ENCODE results near the gene OCRL. TPM values are rescaled to one million over a fixed set of nuclear protein-coding genes. Genes with fewer than 3 reads are reported as not detected.

Gene OCRL
- total and polyA plus RNA-seq, 2 donors from 2014 or later = 9.4 to 20.0 TPM

GRCh38 chrX:129576539-129576938, 36.5 kb downstream of the OCRL start:
- H3K4me3 ChIP-seq (ENCODE audit: low read length in 3 of 3) = no peak overlapping the region
- intact Hi-C loops (cut with DNase I) = no loop called here
- H3K36me3 ChIP-seq (ENCODE audit: control insufficient read depth in 2 of 3, insufficient read depth in 3 of 3, low read length in 3 of 3) = peaks cover 4 to 15% (median 8%) of the 10 kb centered on the region in 3 donors
- TF ChIP-seq CTCF (IDR thresholded peaks at IDR 0.05; ENCODE audit: borderline replicate concordance, extremely low read depth, insufficient read depth) = no peak
- H3K27ac ChIP-seq (ENCODE audit: low read depth in 2 of 2, low read length in 2 of 2) = no peak overlapping the region
- no peaks in the 10 kb centered on the region for H3K4me1 ChIP-seq (ENCODE audit: control insufficient read depth in 2 of 3, insufficient read depth in 2 of 3, low read depth in 1 of 3, low read length in 3 of 3)
- H3K9ac ChIP-seq (ENCODE audit: low read length in 3 of 3) = no peak overlapping the region
- no peaks in the 10 kb centered on the region for H3K27me3 ChIP-seq (ENCODE audit: control insufficient read depth, insufficient read depth, low read length)
- FAIRE-seq = no peak
- no peak for DNase-seq
- no peaks in the 10 kb centered on the region for H3K9me3 ChIP-seq (ENCODE audit: control insufficient read depth in 2 of 3, insufficient read depth in 1 of 3, low read length in 3 of 3)

GRCh38 chrX:129577473-129577872, 37.4 kb downstream of the OCRL start:
- intact Hi-C loops (cut with DNase I) = no loop called here
- Histone ChIP-seq H3K4me3 (ENCODE audit: low read length in 3 of 3) (no peak overlapping the region), H3K36me3 (ENCODE audit: control insufficient read depth in 2 of 3, insufficient read depth in 3 of 3, low read length in 3 of 3) (peaks cover 4 to 15% (median 8%) of the 10 kb centered on the region in 3 donors), H3K27ac (ENCODE audit: low read depth in 2 of 2, low read length in 2 of 2) (no peak overlapping the region), H3K9me3 (ENCODE audit: control insufficient read depth in 2 of 3, insufficient read depth in 1 of 3, low read length in 3 of 3) (no peaks in the 10 kb centered on the region), H3K4me1 (ENCODE audit: control insufficient read depth in 2 of 3, insufficient read depth in 2 of 3, low read depth in 1 of 3, low read length in 3 of 3) (no peaks in the 10 kb centered on the region), H3K27me3 (ENCODE audit: control insufficient read depth, insufficient read depth, low read length) (no peaks in the 10 kb centered on the region), H3K9ac (ENCODE audit: low read length in 3 of 3) (no peak overlapping the region)
- TF ChIP-seq CTCF (IDR thresholded peaks at IDR 0.05; ENCODE audit: borderline replicate concordance, extremely low read depth, insufficient read depth) = no peak
- no peak for DNase-seq
- FAIRE-seq = no peak

GRCh38 chrX:129577877-129578276, 37.8 kb downstream of the OCRL start:
- no peak overlapping the region for H3K27ac ChIP-seq (ENCODE audit: low read depth in 2 of 2, low read length in 2 of 2)
- no peak overlapping the region for H3K4me3 ChIP-seq (ENCODE audit: low read length in 3 of 3)
- H3K9ac ChIP-seq (ENCODE audit: low read length in 3 of 3) = no peak overlapping the region
- no peaks in the 10 kb centered on the region for H3K9me3 ChIP-seq (ENCODE audit: control insufficient read depth in 2 of 3, insufficient read depth in 1 of 3, low read length in 3 of 3)
- no peaks in the 10 kb centered on the region for H3K4me1 ChIP-seq (ENCODE audit: control insufficient read depth in 2 of 3, insufficient read depth in 2 of 3, low read depth in 1 of 3, low read length in 3 of 3)
- no peak for FAIRE-seq
- no peak for DNase-seq
- no peak for TF ChIP-seq CTCF (IDR thresholded peaks at IDR 0.05; ENCODE audit: borderline replicate concordance, extremely low read depth, insufficient read depth)
- intact Hi-C loops (cut with DNase I) = no loop called here
- H3K27me3 ChIP-seq (ENCODE audit: control insufficient read depth, insufficient read depth, low read length) = no peaks in the 10 kb centered on the region
- peaks cover 4 to 15% (median 8%) of the 10 kb centered on the region in 3 donors for H3K36me3 ChIP-seq (ENCODE audit: control insufficient read depth in 2 of 3, insufficient read depth in 3 of 3, low read length in 3 of 3)

GRCh38 chrX:129581904-129582303, 41.8 kb downstream of the OCRL start:
- Histone ChIP-seq H3K27ac (ENCODE audit: low read depth in 2 of 2, low read length in 2 of 2) (no peak overlapping the region), H3K4me1 (ENCODE audit: control insufficient read depth in 2 of 3, insufficient read depth in 2 of 3, low read depth in 1 of 3, low read length in 3 of 3) (no peaks in the 10 kb centered on the region), H3K9me3 (ENCODE audit: control insufficient read depth in 2 of 3, insufficient read depth in 1 of 3, low read length in 3 of 3) (no peaks in the 10 kb centered on the region), H3K27me3 (ENCODE audit: control insufficient read depth, insufficient read depth, low read length) (no peaks in the 10 kb centered on the region), H3K9ac (ENCODE audit: low read length in 3 of 3) (no peak overlapping the region), H3K36me3 (ENCODE audit: control insufficient read depth in 2 of 3, insufficient read depth in 3 of 3, low read length in 3 of 3) (peaks cover 0 to 3% (median under 1%) of the 10 kb centered on the region in 3 donors), H3K4me3 (ENCODE audit: low read length in 3 of 3) (no peak overlapping the region)
- FAIRE-seq = no peak
- no peak for DNase-seq
- no peak for TF ChIP-seq CTCF (IDR thresholded peaks at IDR 0.05; ENCODE audit: borderline replicate concordance, extremely low read depth, insufficient read depth)
- intact Hi-C loops (cut with DNase I) = no loop called here

Measured in kidney (tissue), 14 donors.